ENCODE data around the gene TIGD4. TPM values are rescaled to one million over a fixed set of nuclear protein-coding genes. Genes with fewer than 3 reads are reported as not detected.

The TIGD4 gene
- total RNA-seq, 3 donors from 2014 or later (not counting 1 experiment from before 2014, with no cell fraction given) = not detected

- H3K27ac Mint-ChIP-seq = no peak overlapping the region
- 100% methylated on average over 1 of the region's 2 CpGs for WGBS (ENCODE audit: insufficient coverage)
- TF ChIP-seq, protein P1, sequence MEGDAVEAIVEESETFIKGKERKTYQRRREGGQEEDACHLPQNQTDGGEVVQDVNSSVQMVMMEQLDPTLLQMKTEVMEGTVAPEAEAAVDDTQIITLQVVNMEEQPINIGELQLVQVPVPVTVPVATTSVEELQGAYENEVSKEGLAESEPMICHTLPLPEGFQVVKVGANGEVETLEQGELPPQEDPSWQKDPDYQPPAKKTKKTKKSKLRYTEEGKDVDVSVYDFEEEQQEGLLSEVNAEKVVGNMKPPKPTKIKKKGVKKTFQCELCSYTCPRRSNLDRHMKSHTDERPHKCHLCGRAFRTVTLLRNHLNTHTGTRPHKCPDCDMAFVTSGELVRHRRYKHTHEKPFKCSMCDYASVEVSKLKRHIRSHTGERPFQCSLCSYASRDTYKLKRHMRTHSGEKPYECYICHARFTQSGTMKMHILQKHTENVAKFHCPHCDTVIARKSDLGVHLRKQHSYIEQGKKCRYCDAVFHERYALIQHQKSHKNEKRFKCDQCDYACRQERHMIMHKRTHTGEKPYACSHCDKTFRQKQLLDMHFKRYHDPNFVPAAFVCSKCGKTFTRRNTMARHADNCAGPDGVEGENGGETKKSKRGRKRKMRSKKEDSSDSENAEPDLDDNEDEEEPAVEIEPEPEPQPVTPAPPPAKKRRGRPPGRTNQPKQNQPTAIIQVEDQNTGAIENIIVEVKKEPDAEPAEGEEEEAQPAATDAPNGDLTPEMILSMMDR (IDR thresholded peaks at IDR 0.05) = no peak
Observed at GRCh38 chr4:152824561-152824960, 45.0 kb upstream of the TIGD4 start.

DNA sequence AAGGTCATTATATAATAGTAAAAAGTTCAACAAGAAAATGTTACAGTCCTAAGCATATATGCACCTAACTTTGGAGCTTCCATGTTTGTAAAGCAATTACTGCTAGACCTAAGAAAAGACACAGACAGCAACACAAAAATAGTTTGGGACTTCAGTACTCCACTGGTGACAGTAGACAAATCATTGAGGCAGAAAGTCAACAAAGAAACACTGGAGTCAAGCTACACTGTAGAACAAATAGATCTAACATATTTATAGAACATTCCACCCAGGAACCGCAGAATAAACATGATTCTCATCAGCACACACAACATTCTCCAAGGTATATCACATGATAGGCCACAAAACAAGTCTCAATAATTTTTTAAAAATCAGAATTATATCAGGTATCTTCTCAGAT, 42.8 kb upstream of the TIGD4 start:
- no peak overlapping the region for H3K4me3 ChIP-seq (ENCODE audit: low read length)
- H3K27ac Mint-ChIP-seq = no peak overlapping the region
- intact Hi-C loops (cut with micrococcal nuclease) = no loop called here
- no peak for ATAC-seq
- DNase-seq = no peak
- 89% methylated on average over 1 of the region's 1 CpG for WGBS (ENCODE audit: insufficient coverage)
- H3K36me3 Mint-ChIP-seq = no peaks in the 10 kb centered on the region
- H3K27ac ChIP-seq (ENCODE audit: low read length) = no peak overlapping the region
- no peak overlapping the region for H3K4me3 Mint-ChIP-seq
- no peaks in the 10 kb centered on the region for H3K27me3 ChIP-seq (ENCODE audit: control insufficient read depth, insufficient read depth, low read length)
- H3K9me3 ChIP-seq (ENCODE audit: control insufficient read depth, insufficient read depth, low read length) = no peaks in the 10 kb centered on the region
- H3K27me3 Mint-ChIP-seq (ENCODE audit: low read depth in 2 of 2) = no peaks in the 10 kb centered on the region
- H3K36me3 ChIP-seq (ENCODE audit: control insufficient read depth, insufficient read depth, low read length) = no peaks in the 10 kb centered on the region
- TF ChIP-seq, protein P1 (IDR thresholded peaks at IDR 0.05) = no peak
- H3K4me1 ChIP-seq (ENCODE audit: control insufficient read depth, insufficient read depth, low read length) = no peaks in the 10 kb centered on the region
- H3K4me1 Mint-ChIP-seq = peaks cover 8 to 17% of the 10 kb centered on the region in 2 donors
- no peaks in the 10 kb centered on the region for H3K9me3 Mint-ChIP-seq

More at GRCh38 chr4:152824561-152824960, 45.0 kb upstream of the TIGD4 start:
- H3K36me3 Mint-ChIP-seq = no peaks in the 10 kb centered on the region
- ATAC-seq = no peak
- no peak for DNase-seq
- H3K27ac ChIP-seq (ENCODE audit: low read length) = no peak overlapping the region
- no peaks in the 10 kb centered on the region for H3K27me3 ChIP-seq (ENCODE audit: control insufficient read depth, insufficient read depth, low read length)
- H3K4me3 ChIP-seq (ENCODE audit: low read length) = no peak overlapping the region
- no peaks in the 10 kb centered on the region for H3K36me3 ChIP-seq (ENCODE audit: control insufficient read depth, insufficient read depth, low read length)
- peaks cover 0 to 6% of the 10 kb centered on the region in 2 donors for H3K4me1 Mint-ChIP-seq
- peaks cover 3% of the 10 kb centered on the region for H3K9me3 ChIP-seq (ENCODE audit: control insufficient read depth, insufficient read depth, low read length)
- no peaks in the 10 kb centered on the region for H3K9me3 Mint-ChIP-seq
- no peaks in the 10 kb centered on the region for H3K27me3 Mint-ChIP-seq (ENCODE audit: low read depth in 2 of 2)
- H3K4me1 ChIP-seq (ENCODE audit: control insufficient read depth, insufficient read depth, low read length) = no peaks in the 10 kb centered on the region
- intact Hi-C loops (cut with micrococcal nuclease) = no loop called here
- H3K4me3 Mint-ChIP-seq = no peak overlapping the region

GRCh38 chr4:152820073-152820472, 40.5 kb upstream of the TIGD4 start:
- H3K27ac Mint-ChIP-seq = no peak overlapping the region
- Histone ChIP-seq H3K9me3 (ENCODE audit: control insufficient read depth, insufficient read depth, low read length) (no peaks in the 10 kb centered on the region), H3K27ac (ENCODE audit: low read length) (no peak overlapping the region), H3K27me3 (ENCODE audit: control insufficient read depth, insufficient read depth, low read length) (no peaks in the 10 kb centered on the region), H3K4me1 (ENCODE audit: control insufficient read depth, insufficient read depth, low read length) (no peaks in the 10 kb centered on the region), H3K4me3 (ENCODE audit: low read length) (no peak overlapping the region), H3K36me3 (ENCODE audit: control insufficient read depth, insufficient read depth, low read length) (no peaks in the 10 kb centered on the region)
- no peak for ATAC-seq
- peaks cover 0 to 3% of the 10 kb centered on the region in 2 donors for H3K9me3 Mint-ChIP-seq
- peaks cover 21 to 31% of the 10 kb centered on the region in 2 donors for H3K4me1 Mint-ChIP-seq
- DNase-seq = no peak
- H3K27me3 Mint-ChIP-seq (ENCODE audit: low read depth in 2 of 2) = no peaks in the 10 kb centered on the region
- TF ChIP-seq, protein P1 (IDR thresholded peaks at IDR 0.05) = no peak
- WGBS (ENCODE audit: insufficient coverage) = 97% methylated on average over 2 of the region's 2 CpGs
- no peak overlapping the region for H3K4me3 Mint-ChIP-seq
- H3K36me3 Mint-ChIP-seq = no peaks in the 10 kb centered on the region
- intact Hi-C loops (cut with micrococcal nuclease) = no loop called here

- peaks cover 0 to 3% of the 10 kb centered on the region in 2 donors for H3K9me3 Mint-ChIP-seq
- no peak for DNase-seq
- H3K4me3 ChIP-seq (ENCODE audit: low read length) = no peak overlapping the region
- no peak overlapping the region for H3K27ac ChIP-seq (ENCODE audit: low read length)
- no peaks in the 10 kb centered on the region for H3K27me3 Mint-ChIP-seq (ENCODE audit: low read depth in 2 of 2)
- no peaks in the 10 kb centered on the region for H3K36me3 Mint-ChIP-seq
- 97% methylated on average over 7 of the region's 7 CpGs for WGBS (ENCODE audit: insufficient coverage)
- H3K27me3 ChIP-seq (ENCODE audit: control insufficient read depth, insufficient read depth, low read length) = no peaks in the 10 kb centered on the region
- H3K4me1 Mint-ChIP-seq = peaks cover 21 to 26% of the 10 kb centered on the region in 2 donors
- intact Hi-C loops (cut with micrococcal nuclease) = no loop called here
- no peaks in the 10 kb centered on the region for H3K36me3 ChIP-seq (ENCODE audit: control insufficient read depth, insufficient read depth, low read length)
- H3K4me1 ChIP-seq (ENCODE audit: control insufficient read depth, insufficient read depth, low read length) = no peaks in the 10 kb centered on the region
- TF ChIP-seq, protein P1 (IDR thresholded peaks at IDR 0.05) = no peak
- peaks cover 6% of the 10 kb centered on the region for H3K9me3 ChIP-seq (ENCODE audit: control insufficient read depth, insufficient read depth, low read length)
- H3K4me3 Mint-ChIP-seq = no peak overlapping the region
- no peak for ATAC-seq
- H3K27ac Mint-ChIP-seq = no peak overlapping the region
Observed at GRCh38 chr4:152819026-152819645, 39.6 kb upstream of the TIGD4 start.
